B cell (primary cell): ENCODE measurements around the gene GNG3.

Experiments
- CTCF ChIP-seq: fragments of 200-600 bp; IDR thresholded peaks from one replicate; pipeline ENCODE4 v1.8.0; 2022; ENCODE audit warnings: antibody characterized with exemption, mild to moderate bottlenecking
- EZH2 ChIP-seq: IDR thresholded peaks from 2 replicates; pipeline ENCODE4 v1.6.1; 2012; ENCODE audit warnings: borderline replicate concordance, low read depth, mild to moderate bottlenecking, moderate library complexity, low read length; ENCODE audit not compliant: insufficient read depth, poor library complexity, severe bottlenecking

DNA sequence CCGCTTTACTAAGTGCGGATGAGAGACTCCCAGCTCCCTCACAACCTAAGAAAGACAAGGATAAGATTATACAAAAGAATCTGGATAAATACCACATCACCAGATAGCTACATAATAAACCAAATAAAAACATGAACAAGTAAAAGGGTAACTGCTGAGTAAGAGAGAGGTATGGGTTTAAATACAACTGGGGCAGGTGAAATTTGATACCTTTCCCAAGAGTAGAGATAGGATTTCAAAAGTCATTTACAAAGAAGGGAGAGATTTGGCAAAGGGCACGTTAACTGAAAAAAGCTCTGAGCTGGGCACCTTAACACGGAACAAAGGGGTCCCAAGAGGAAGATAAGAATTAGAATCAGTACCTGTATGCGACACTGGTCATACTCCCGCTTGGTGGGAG, 30.3 kb upstream of the GNG3 start:
- TF ChIP-seq CTCF (no peak), EZH2 (no peak)
